Measurements from ENCODE around the gene NDUFS7.

DNA sequence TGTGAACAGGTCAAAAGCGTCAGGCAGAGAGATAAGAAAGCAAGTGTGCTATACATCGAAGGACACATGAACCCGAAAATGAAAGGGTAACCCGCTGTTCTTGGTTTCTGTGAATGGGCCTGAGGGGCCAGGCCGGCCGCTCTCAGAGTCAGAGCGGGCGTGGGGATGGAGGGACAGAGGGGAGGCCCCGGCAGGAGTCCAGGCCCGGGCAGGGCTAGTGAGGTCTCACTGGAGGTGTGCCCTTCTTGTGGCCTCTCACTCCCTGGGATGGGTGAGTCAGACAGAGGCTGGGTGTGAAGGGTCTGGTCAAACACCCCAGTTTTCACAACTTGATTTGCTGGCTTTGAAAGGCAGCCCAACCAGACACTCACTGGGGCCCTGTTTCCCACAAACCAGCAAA lies 17.4 kb upstream of the NDUFS7 start:
- TF ChIP-seq, protein P1, sequence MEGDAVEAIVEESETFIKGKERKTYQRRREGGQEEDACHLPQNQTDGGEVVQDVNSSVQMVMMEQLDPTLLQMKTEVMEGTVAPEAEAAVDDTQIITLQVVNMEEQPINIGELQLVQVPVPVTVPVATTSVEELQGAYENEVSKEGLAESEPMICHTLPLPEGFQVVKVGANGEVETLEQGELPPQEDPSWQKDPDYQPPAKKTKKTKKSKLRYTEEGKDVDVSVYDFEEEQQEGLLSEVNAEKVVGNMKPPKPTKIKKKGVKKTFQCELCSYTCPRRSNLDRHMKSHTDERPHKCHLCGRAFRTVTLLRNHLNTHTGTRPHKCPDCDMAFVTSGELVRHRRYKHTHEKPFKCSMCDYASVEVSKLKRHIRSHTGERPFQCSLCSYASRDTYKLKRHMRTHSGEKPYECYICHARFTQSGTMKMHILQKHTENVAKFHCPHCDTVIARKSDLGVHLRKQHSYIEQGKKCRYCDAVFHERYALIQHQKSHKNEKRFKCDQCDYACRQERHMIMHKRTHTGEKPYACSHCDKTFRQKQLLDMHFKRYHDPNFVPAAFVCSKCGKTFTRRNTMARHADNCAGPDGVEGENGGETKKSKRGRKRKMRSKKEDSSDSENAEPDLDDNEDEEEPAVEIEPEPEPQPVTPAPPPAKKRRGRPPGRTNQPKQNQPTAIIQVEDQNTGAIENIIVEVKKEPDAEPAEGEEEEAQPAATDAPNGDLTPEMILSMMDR (IDR thresholded peaks at IDR 0.05) = no peak
- TF ChIP-seq POLR2A (IDR thresholded peaks at IDR 0.05) = no peak
